ENCODE results near the gene CCNK.

The CCNK gene

DNA sequence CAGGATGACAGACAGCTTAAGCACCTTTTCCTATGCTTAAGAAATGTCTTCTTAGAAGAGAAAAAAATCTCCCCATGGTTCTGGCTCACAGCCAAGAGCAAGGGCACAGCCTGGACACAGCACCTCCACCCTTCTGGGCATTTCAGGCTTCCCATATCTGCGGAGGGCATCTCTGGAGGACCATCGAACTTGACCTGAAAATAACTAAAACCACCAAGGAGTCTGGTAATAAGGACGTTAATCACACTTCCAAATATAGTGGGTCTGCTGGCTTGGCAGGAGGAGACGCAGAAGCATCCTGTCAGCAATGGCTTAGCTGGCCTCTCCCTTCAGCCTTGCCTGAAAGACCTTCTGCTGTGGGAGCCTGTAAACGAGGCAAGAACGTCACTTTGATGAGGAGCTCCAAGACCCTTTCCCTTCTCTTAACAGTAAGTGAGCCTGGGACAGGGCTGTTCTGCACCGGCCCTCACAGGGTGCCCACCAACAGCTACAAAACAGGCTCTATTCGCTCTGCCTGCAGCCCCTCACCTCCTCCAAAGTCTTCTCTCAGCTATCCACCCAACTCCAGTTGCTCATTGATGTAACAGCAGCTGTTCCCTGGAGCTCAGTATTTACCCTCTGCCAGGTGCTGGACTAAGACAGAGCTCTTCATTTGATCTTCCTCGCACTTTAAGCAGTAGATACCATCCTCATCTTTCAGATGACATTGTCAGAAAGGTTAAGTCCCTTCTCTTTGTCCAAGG, 13.7 kb upstream of the CCNK start:
- no peak for DNase-seq

- DNase-seq, result no peak
Measured at GRCh38 chr14:99468081-99468480, 13.1 kb upstream of the CCNK start.

DNA sequence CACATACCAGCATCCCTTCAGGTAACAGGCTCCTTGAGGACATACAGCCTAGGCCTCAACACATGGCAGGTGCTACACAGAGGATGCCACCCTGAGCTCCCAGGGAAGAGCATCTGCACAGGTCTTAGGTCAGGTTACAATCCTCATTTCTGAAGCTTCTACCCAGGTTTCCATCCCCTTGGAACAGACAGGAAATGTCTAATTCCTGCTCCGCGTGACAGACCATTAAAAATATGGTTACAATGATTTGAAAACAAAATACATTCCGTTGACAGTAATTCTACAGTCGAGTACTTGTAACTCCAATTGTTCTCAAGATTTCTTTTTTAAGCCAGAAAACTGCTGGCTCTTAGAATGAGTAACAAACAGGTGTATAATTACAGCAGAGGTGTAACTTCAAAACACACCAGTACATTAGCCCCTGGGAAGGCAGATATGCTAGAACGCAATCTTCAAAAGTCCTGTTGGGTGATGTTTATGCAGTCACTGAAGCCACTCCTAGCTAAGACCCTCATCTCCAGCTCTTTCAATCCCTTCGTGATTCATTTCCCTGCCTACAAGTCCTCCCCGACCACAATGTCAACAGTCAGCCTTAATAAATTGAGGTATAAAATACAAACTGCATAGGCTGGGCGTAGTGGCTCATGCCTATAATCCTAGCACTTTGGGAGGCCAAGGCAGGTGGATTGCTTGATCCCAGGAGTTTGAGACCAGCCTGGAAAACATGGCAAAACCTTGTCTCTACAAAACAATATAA, 12.2 kb upstream of the CCNK start:
- no peak for DNase-seq

- DNase-seq, result no peak
Measured at GRCh38 chr14:99471731-99472130, 9.5 kb upstream of the CCNK start.

GRCh38 chr14:99472937-99473336, 8.3 kb upstream of the CCNK start:
- DNase-seq, result no peak

GRCh38 chr14:99473458-99473857, 7.8 kb upstream of the CCNK start:
- DNase-seq, result no peak

GRCh38 chr14:99475179-99475578, 6.0 kb upstream of the CCNK start:
- DNase-seq, result no peak

- DNase-seq, result no peak
Measured at GRCh38 chr14:99475660-99476059, 5.5 kb upstream of the CCNK start.

- no peak for DNase-seq
Measured at GRCh38 chr14:99476864-99477263, 4.3 kb upstream of the CCNK start.

DNA sequence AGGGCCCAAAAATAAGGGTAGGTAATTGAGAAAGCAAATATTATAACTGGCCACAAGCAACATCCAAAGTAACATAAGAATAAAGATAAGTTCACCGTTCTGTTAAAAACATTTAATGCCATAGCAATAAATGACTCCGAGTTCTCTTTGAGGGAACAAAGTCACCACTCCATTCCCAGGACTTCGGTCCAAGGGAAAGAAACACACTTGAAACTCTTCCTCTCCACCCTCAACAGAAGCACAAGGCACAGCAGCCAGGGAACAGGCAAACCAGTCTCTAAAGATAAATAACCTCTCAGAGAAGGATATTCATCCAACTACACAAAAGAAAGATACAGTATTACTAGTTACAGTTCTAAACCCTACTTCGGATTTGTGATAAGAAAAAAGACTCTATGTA, 3.1 kb upstream of the CCNK start:
- DNase-seq, result no peak

DNA sequence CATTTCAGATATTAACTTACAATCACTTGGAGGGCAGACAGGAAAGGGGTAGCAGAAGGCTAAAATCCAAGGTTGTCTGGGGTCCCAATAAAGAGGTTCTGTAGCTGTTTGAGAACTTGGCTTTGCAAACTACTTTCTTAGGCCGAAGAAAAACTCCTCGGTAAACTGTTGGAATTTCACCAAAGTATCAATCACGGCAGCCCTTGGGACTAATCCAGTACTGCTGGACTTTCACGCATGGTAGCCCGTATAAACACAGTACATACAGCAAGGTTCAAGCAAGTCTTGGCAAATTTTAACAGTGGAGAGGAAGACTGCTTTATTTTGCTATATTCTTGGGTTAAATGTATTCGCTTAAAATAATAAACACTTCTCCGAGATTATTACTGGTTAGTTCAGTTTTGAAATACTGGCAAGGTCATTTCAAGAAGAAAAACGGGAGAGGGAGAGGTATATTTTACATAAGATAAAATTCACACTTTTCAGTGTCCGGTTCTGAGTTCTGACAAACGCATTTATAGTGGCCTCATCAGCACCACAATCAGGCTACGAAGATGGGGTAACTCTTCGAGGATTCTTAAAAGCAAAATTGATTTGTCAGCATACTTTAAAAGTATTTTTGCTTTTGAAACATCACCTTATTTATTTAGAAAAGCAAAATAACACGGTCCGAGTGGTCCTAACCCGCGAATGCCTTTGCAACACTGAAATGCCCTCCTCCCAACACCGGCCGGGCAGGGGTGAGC, 1.9 kb upstream of the CCNK start:
- DNase-seq, result no peak

GRCh38 chr14:99479906-99480869, 1.0 kb upstream of the CCNK start, which contains the start of gene SETD3:
Gene SETD3 (minus strand): TSS chr14:99480859. CDS start chr14:99465805, 15,054 bp downstream.
- DNase-seq, result peak; percentile 27

- no peak for DNase-seq
Measured at GRCh38 chr14:99481745-99482099, 513 bp downstream of the CCNK start.

- no peak for DNase-seq
Measured at GRCh38 chr14:99484106-99484505, 2.9 kb downstream of the CCNK start.

DNA sequence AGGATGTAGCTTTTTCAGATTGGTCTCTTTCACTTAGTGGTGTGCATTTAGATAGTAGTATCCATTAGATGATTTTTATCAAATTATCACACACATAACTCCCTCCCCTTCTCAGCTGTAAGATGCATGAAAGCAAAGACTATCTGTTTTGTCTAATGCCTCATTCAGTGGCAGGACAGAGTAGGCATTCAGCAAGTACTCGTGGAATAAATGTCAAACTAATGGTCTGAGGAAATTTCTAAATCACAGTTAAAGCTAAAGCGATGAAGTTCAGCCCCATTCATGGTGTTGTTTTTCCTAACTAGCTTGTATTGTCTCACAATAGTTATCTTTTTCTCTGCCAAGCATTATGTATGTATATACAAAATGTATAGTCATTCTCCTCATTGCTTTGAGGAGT, 16.1 kb downstream of the CCNK start:
- no peak for DNase-seq

DNA sequence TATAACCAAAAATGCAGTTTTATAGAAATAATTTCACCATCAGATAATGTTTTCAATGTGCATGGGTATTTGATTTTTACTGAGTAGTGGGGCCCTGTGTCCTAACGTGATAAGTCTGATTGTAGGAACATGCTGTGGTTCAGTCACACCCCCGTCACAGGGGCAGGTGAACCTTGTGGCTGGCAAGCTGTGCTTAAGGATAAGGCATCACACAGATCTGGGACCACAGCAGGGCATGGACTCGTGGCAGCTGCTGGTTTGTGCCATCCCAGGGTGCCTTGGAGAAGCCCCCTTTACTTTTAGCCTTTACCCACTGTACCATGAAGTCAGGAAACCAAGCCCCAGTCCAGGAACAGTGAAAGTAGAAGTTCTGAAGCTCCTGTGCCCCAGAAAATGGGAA, 16.7 kb downstream of the CCNK start:
- no peak for DNase-seq

DNA sequence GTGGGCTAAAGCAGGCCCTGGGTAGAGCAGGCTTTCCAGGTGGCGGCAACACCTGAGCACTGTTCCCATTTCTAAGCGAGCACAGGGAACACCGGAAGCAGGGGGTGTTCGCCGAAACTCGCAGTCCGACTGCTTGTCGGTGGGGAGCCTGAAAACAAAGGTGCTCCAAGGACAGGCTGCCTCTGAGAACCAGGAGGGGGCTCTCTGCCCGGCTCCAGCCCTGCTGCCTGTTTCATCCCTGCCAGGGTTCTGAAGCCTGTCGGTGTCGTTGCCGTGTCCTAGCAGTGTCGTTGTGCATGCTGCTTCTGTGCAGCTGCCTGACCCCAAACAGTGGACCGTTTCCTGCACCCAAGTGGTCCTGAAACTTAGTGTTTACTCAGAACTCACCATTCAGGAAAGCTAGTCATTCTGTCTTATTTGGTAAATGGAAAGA, 21.8 kb downstream of the CCNK start:
- no peak for DNase-seq

DNA sequence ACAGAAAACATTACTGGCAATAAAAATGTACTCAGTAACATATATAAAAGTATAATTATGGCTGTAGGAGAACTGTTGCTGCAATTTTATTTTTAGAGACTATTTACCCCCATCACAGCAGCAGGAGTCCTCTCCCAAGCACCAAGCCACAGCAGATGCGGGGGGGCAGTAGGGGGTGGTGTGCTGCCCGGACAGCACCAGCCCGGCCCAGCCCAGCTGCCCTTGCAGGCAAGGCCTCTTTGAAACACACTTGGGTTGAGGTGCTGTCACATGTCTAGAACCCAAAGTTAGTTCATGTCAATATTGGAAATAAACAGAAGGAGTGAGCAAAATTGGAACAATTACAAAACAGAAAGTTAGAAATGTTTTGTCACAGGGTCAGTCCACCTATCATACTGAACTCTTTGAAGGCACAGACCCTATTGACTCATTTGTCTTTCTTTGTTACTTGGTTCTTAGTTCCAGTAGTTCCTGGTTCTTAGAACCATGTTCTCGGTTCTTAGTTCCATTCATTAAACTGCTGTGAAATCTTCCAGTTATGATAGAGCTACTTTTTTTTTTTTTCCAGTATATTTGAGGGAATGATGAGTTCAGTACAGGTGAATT, 22.7 kb downstream of the CCNK start:
- DNase-seq, result no peak

GRCh38 chr14:99505089-99505488, 23.9 kb downstream of the CCNK start:
- DNase-seq, result no peak

- DNase-seq, result no peak
Measured at GRCh38 chr14:99506276-99506675, 25.1 kb downstream of the CCNK start.

DNA sequence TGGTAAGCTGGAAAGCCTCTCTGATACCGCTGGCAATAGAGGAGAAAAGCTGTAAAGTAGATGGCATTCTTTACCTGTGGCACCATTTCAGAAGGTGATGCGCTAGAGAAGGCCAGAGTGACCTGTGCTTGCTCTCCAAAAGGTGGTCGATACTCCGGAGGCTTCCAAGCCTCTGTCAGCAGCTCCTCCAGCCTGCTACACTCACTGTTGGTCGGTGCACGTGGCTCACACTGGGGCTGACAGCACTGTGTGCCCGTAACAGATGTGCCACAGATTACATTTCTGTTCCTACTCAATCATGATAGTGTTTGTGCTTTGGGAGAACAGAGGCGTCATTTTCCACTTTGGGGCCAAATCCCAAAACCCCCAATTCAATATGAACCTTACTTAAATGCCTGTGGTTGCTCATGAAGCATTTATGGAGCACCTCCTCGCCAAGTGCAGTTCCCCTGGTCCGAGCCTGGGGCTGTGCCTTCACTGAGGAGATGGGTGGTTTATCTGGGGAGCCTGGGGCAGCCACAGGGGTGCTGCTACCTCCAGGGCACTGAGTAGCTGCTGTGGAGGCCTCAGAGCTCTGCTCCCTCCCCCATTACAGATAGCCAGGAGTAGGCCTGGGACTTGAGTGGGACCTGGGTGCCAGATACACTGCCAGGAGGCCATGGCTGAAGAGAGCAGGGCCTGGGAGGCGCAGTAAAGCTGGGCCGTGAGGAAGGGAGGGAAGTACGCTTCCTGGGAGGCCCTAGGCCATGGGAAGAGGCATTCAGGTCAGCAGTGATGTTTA, 26.8 kb downstream of the CCNK start:
- no peak for DNase-seq
